SH-SY5Y (cell line): ENCODE results near the gene BTNL3.

Experiments
- GATA2 ChIP-seq: IDR thresholded peaks from 2 replicates; pipeline ENCODE4 v1.6.1; 2011; ENCODE audit warnings: mild to moderate bottlenecking, low read depth, low read length
- GATA3 ChIP-seq: IDR thresholded peaks from 2 replicates; pipeline ENCODE4 v1.6.1; 2011; ENCODE audit warnings: low read depth, mild to moderate bottlenecking, low read length, moderate library complexity

BTNL3 gene

GRCh38 chr5:180988592-180988991 is at the start of gene BTNL3:
Gene BTNL3 (plus strand): TSS chr5:180988846. CDS start chr5:180989029, 183 bp downstream.
- TF ChIP-seq GATA2 (no peak), GATA3 (no peak)

- TF ChIP-seq GATA3 (no peak), GATA2 (no peak)
Measured at GRCh38 chr5:180950291-180950949, 38.2 kb upstream of the BTNL3 start.

- TF ChIP-seq GATA2 (no peak), GATA3 (no peak)
Measured at GRCh38 chr5:180959661-180960060, 29.0 kb upstream of the BTNL3 start.

- TF ChIP-seq GATA3 (no peak), GATA2 (no peak)
Measured at GRCh38 chr5:180960209-180960608, 28.4 kb upstream of the BTNL3 start.

- TF ChIP-seq GATA2, result no peak
- TF ChIP-seq GATA3, result no peak
Measured at GRCh38 chr5:180969406-180969805, 19.2 kb upstream of the BTNL3 start.

- TF ChIP-seq GATA2 (no peak), GATA3 (no peak)
Measured at GRCh38 chr5:180970336-180970735, 18.3 kb upstream of the BTNL3 start.

- no peak for TF ChIP-seq GATA2
- TF ChIP-seq GATA3, result no peak
Measured at GRCh38 chr5:180970875-180971274, 17.8 kb upstream of the BTNL3 start.

- TF ChIP-seq GATA2 (no peak), GATA3 (no peak)
Measured at GRCh38 chr5:180974612-180975315, 13.9 kb upstream of the BTNL3 start.

GRCh38 chr5:180975338-180975737 is 13.3 kb upstream of the BTNL3 start:
- TF ChIP-seq GATA3 (no peak), GATA2 (no peak)

GRCh38 chr5:180976518-180976917 is 12.1 kb upstream of the BTNL3 start:
- TF ChIP-seq GATA2 (no peak), GATA3 (no peak)

GRCh38 chr5:180977852-180978251 is 10.8 kb upstream of the BTNL3 start:
- TF ChIP-seq GATA3 (no peak), GATA2 (no peak)

- TF ChIP-seq GATA2 (no peak), GATA3 (no peak)
Measured at GRCh38 chr5:180982008-180982741, 6.5 kb upstream of the BTNL3 start.

- TF ChIP-seq GATA2 (no peak), GATA3 (no peak)
Measured at GRCh38 chr5:180988016-180988415, 630 bp upstream of the BTNL3 start.

GRCh38 chr5:180990086-180990881 is 1.6 kb downstream of the BTNL3 start:
- TF ChIP-seq GATA2 (no peak), GATA3 (no peak)

GRCh38 chr5:180990882-180991242 is 2.2 kb downstream of the BTNL3 start:
- no peak for TF ChIP-seq GATA3
- TF ChIP-seq GATA2, result no peak
